GM12892 (cell line): ENCODE measurements around the gene YRDC.

Experiments
- POLR2A ChIP-seq: IDR thresholded peaks from 2 replicates; pipeline ENCODE4 v1.6.1; 2011; ENCODE audit warnings: low read depth, low read length, control low read depth
- POLR2AphosphoS5 ChIP-seq: IDR thresholded peaks from 2 replicates; pipeline ENCODE4 v1.6.1; 2011; ENCODE audit warnings: low read depth, low read length, control low read depth
- TAF1 ChIP-seq: IDR thresholded peaks from 2 replicates; pipeline ENCODE4 v1.6.1; 2011; ENCODE audit warnings: low read depth, mild to moderate bottlenecking, control low read depth, low read length, borderline replicate concordance

DNA sequence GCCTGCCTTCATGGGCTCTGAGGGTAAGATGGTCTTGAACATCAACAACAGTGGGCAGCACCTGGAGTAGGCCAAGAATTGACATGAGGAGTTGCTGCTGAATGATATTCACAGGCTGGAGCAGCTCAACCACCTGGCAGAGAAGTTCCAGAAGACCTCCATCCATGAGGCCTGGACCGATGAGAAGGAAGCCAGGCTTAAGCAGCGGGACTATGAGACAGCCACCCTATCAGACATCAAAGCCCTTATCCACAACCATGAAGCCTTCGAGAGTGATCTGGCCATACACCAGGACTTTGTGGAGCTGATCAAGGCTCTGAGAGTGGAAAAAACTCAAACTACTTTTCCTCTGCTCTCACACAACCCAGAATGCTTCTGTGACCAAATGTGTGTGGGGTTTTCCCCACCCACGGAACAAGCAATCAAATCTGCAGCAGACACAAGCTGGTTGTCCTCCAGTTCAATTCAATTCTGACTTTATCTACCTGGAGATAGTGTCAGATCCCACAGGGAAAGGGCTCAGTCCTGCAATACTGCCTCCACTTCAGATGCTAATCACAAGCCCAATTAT, 31.0 kb downstream of the YRDC start:
- TF ChIP-seq POLR2A (no peak), POLR2AphosphoS5 (no peak), TAF1 (no peak)
